ENCODE data around the gene MEGF11. TPM values are rescaled to one million over a fixed set of nuclear protein-coding genes. Genes with fewer than 3 reads are reported as not detected.

Gene MEGF11
- total and polyA plus RNA-seq, 7 donors: 0.04 to 0.05 TPM; not detected in 5

GRCh38 chr15:66241087-66241907 lies 12.3 kb downstream of the MEGF11 start:
- Histone ChIP-seq H3K9me3 (no peaks in the 10 kb centered on the region), H3K4me1 (no peaks in the 10 kb centered on the region), H3K27ac (no peak overlapping the region), H3K27me3 (ENCODE audit: insufficient read depth in 3 of 3, low read length in 2 of 3) (peaks cover 0 to 20% (median 2%) of the 10 kb centered on the region in 3 donors), H3K4me3 (no peak overlapping the region), H3K36me3 (ENCODE audit: insufficient read depth in 1 of 2, low read depth in 1 of 2) (no peaks in the 10 kb centered on the region)
- DNase-seq (no peak), ATAC-seq (no peak)
- TF ChIP-seq, protein P1, sequence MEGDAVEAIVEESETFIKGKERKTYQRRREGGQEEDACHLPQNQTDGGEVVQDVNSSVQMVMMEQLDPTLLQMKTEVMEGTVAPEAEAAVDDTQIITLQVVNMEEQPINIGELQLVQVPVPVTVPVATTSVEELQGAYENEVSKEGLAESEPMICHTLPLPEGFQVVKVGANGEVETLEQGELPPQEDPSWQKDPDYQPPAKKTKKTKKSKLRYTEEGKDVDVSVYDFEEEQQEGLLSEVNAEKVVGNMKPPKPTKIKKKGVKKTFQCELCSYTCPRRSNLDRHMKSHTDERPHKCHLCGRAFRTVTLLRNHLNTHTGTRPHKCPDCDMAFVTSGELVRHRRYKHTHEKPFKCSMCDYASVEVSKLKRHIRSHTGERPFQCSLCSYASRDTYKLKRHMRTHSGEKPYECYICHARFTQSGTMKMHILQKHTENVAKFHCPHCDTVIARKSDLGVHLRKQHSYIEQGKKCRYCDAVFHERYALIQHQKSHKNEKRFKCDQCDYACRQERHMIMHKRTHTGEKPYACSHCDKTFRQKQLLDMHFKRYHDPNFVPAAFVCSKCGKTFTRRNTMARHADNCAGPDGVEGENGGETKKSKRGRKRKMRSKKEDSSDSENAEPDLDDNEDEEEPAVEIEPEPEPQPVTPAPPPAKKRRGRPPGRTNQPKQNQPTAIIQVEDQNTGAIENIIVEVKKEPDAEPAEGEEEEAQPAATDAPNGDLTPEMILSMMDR (IDR thresholded peaks at IDR 0.05): no peak
- 70 to 75% (median 73%) methylated on average over 12 of the region's 12 CpGs for WGBS, 3 donors
- intact Hi-C loops (cut with DNase I): no loop called here

DNA sequence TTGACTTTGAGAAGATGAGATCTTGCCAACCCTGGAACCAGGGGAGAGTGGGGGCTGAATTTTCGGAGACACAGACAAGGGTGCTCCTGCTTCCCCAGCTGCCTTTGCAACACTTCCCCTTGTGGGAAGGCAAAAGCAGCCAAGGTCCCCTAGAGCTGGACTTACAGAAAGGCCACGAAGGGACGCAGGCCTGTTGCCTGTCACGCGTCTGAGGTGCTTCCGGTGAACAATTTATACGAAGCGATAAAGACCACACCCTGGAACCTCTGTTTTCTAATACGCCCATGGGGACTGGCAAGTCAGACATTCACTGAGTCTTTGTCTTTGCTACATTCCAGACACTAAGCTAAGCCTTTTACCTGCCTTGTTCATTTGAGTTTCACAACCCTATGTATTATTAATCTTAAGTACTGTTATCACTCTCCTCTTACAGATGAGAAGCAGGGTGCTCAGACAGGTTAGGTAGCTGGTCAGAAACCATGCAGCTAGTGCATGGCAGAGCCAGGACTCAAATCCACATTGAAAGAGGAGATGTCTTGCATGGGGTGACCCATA lies 13.2 kb downstream of the MEGF11 start:
- intact Hi-C loops (cut with DNase I): no loop called here
- WGBS, 3 donors: 83 to 90% (median 87%) methylated on average over 9 of the region's 9 CpGs
- TF ChIP-seq, protein P1 (IDR thresholded peaks at IDR 0.05): no peak
- no peak overlapping the region for H3K27ac ChIP-seq
- H3K27me3 ChIP-seq (ENCODE audit: insufficient read depth in 3 of 3, low read length in 2 of 3): peaks cover 0 to 18% (median 2%) of the 10 kb centered on the region in 3 donors
- H3K36me3 ChIP-seq (ENCODE audit: insufficient read depth in 1 of 2, low read depth in 1 of 2): no peaks in the 10 kb centered on the region
- no peak overlapping the region for H3K4me3 ChIP-seq
- H3K9me3 ChIP-seq: no peaks in the 10 kb centered on the region
- no peaks in the 10 kb centered on the region for H3K4me1 ChIP-seq
- DNase-seq (no peak), ATAC-seq (no peak)

DNA sequence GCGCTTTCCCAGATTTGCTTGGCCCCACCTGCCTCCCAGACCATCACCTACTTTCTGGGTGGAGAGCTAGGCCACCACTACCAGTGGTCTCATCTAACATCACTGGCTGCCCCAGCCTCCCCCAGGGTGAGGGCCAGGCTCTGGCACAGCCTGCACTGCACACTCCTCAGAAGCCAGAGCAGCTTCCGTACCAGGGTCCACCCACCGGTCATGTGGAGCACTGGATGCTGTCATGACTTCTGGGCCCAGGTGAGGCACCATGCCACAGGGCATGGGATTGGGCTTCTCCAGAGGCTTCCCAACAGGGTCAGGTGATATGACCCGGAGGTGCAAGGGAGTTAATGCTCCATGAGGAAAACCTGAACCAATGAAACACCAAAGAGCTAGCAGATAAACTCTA lies 14.0 kb downstream of the MEGF11 start:
- no peak overlapping the region for H3K27ac ChIP-seq
- intact Hi-C loops (cut with DNase I): no loop called here
- DNase-seq (no peak), ATAC-seq (no peak)
- TF ChIP-seq, protein P1 (IDR thresholded peaks at IDR 0.05): no peak
- no peaks in the 10 kb centered on the region for H3K4me1 ChIP-seq
- no peaks in the 10 kb centered on the region for H3K36me3 ChIP-seq (ENCODE audit: insufficient read depth in 1 of 2, low read depth in 1 of 2)
- H3K4me3 ChIP-seq: no peak overlapping the region
- 90 to 97% (median 91%) methylated on average over 4 of the region's 4 CpGs for WGBS, 3 donors
- H3K27me3 ChIP-seq (ENCODE audit: insufficient read depth in 3 of 3, low read length in 2 of 3): peaks cover 0 to 15% (median 2%) of the 10 kb centered on the region in 3 donors
- no peaks in the 10 kb centered on the region for H3K9me3 ChIP-seq

GRCh38 chr15:66238318-66238717 lies 15.2 kb downstream of the MEGF11 start:
- no peaks in the 10 kb centered on the region for H3K36me3 ChIP-seq (ENCODE audit: insufficient read depth in 1 of 2, low read depth in 1 of 2)
- H3K9me3 ChIP-seq: no peaks in the 10 kb centered on the region

More at GRCh38 chr15:66238318-66238717, 15.2 kb downstream of the MEGF11 start:
- Histone ChIP-seq H3K4me3 (no peak overlapping the region), H3K27me3 (ENCODE audit: insufficient read depth in 3 of 3, low read length in 2 of 3) (peaks cover 0 to 13% (median 2%) of the 10 kb centered on the region in 3 donors), H3K27ac (no peak overlapping the region), H3K4me1 (no peaks in the 10 kb centered on the region)
- TF ChIP-seq, protein P1 (IDR thresholded peaks at IDR 0.05): no peak
- ATAC-seq (no peak), DNase-seq (no peak)
- intact Hi-C loops (cut with DNase I): no loop called here
- WGBS, 3 donors: 71 to 87% (median 81%) methylated on average over 5 of the region's 5 CpGs
